GM21381 (cell line): Measurements from ENCODE around the gene TRMT112.

Experiments used
- ATAC-seq: cut with Tn5 transposase; IDR thresholded peaks from one replicate; pipeline ENCODE4 v1.9.1; 2021; ENCODE audit warnings: mild to moderate bottlenecking, moderate library complexity; ENCODE audit not compliant: unreplicated experiment

TRMT112 gene

DNA sequence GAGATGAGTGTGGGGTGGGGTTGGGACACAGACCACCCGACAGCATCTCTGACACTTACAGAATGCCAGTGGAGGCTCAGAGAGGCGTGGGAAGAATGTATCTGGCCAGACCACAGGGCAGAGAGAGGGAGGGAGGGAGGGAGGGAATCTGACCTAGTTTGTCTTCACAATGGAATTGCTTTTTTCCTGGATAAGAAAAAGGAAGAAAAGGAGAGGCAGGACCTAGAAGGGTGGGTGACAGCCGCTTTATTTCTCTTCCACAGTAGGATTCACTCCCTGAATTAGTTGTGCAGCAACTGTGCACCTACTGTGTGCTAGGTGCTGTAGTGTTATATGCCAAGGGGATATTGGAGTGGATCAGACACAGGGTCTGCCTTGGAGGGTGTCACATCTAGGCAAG is 22.6 kb downstream of the TRMT112 start:
- ATAC-seq, result no peak

GRCh38 chr11:64292460-64293254 is 24.7 kb downstream of the TRMT112 start:
- ATAC-seq, result no peak

GRCh38 chr11:64291752-64292459 is 25.5 kb downstream of the TRMT112 start:
- ATAC-seq, result no peak

DNA sequence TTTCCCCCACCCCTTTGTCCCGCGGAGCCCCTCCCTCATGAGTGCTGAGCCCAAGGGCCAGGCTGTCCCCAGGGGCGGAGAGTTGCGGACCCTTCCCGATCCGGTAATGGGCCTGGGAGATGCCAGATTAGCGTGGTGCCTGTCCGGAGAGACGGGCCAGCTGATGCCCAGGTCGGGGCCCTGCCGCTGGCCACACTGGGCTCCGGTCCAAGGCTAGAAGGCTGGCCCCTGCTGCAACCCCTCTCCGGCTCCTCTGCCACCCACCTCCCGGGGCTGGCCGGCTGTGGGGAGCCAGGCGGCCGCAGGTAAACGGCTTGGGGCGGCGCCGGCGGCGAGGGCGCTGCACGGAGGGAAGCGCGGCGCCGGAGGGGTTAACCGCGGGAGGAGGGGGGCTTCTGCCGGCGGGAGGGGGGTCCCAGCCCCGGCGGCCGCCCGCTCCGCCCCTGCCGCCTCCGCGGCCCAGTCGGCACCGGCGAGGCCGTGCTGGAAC is 26.1 kb downstream of the TRMT112 start, which contains the start of gene KCNK4:
TSS of gene KCNK4 (plus strand) at position 41 of the 490 bp plus-strand sequence. CDS start 1,717 bp downstream, outside the sequence.
- ATAC-seq, result no peak

DNA sequence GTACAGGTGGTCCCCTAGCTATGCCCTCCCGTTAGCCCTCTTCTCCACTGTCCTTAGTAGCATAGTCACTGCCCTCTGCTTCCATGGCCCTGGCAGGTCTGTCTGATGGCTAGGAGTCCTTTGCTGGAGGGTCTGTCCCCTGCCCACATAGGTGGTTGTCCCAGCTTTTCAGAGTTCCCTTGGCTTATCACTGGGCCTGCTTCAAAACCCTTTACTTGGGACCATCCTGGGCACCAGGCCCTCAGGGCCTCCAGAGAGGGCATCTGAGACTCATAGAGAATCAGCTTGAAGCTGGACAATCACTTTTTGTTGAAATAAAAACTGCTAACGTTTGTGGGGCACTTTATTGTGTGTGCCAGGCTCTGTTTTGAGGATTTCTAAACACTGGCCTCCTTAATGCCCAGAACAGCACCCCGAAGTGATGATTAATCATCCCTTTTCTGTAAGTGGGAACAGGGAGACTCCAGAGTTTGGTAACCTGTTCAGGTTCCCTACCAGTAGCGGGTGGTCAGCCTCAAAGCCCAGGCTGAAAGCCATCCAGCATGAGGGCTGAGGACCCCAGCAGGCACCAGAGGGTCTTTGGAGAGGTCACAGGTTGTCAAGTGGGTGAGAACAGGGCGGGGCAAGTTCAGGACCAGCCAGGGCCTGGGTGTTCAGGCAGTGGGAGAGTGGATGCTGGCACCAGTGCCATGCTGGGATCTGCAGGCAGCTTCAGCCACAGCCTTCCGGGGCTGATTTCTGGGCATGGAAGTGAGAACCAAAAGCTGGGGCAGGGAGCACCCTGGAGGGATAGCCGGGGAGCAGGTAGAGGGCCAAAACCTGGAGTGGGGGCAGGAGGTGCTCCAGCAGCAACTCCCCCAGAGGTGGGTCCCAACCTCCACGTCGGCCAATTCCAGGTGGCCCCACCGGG is 26.8 kb downstream of the TRMT112 start:
- no peak for ATAC-seq

GRCh38 chr11:64289002-64289564 is 28.3 kb downstream of the TRMT112 start:
- ATAC-seq, result no peak

DNA sequence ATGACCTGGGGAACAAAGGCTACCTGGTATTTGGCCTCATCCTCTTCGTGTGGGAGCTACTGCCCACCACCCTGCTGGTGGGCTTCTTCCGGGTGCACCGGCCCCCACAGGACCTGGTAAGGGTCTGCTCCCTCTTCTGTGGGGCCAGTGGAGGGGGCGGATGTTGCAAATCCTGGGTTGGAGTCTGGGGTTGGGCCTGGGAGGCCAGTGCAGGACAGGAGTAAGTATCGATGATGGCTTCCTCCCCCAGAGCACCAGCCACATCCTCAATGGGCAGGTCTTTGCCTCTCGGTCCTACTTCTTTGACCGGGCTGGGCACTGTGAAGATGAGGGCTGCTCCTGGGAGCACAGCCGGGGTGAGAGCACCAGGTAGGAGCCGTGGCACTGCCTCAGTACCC is 29.0 kb downstream of the TRMT112 start:
- ATAC-seq, result no peak

DNA sequence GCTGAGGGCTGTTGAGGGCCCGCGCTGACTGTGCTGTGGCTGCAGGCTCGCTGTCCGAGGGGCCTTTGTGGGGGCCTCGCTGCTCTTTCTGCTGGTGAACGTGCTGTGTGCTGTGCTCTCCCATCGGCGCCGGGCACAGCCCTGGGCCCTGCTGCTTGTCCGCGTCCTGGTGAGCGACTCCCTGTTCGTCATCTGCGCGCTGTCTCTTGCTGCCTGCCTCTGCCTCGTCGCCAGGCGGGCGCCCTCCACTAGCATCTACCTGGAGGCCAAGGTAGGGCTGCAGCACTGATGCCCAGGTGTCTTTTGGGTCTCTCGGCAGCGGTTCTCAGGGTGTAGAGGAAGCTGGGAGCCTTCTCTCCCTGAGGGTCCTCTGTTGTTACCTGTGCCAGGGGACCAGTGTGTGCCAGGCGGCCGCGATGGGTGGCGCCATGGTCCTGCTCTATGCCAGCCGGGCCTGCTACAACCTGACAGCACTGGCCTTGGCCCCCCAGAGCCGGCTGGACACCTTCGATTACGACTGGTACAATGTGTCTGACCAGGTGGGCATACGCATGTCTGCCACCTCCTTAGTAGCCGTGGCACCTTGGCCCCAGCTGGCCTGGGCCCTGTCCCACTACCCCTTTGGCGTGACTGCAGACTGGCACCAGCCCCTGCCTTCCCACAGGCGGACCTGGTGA is 29.5 kb downstream of the TRMT112 start:
- ATAC-seq, result no peak

DNA sequence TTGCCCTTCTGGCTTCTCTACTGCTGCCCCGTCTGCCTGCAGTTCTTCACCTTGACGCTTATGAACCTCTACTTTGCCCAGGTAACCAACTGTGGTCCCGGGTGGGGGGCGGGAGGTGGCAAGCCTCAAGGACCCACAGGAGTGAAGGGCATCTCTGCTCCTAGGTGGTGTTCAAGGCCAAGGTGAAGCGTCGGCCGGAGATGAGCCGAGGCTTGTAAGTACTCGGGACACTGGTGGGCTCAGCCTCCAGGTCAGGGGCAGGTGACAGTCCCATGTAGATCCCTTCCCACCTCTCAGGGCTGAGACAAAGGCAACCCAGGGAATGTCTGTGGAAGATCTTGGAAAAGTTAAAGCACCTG is 30.6 kb downstream of the TRMT112 start:
- no peak for ATAC-seq

DNA sequence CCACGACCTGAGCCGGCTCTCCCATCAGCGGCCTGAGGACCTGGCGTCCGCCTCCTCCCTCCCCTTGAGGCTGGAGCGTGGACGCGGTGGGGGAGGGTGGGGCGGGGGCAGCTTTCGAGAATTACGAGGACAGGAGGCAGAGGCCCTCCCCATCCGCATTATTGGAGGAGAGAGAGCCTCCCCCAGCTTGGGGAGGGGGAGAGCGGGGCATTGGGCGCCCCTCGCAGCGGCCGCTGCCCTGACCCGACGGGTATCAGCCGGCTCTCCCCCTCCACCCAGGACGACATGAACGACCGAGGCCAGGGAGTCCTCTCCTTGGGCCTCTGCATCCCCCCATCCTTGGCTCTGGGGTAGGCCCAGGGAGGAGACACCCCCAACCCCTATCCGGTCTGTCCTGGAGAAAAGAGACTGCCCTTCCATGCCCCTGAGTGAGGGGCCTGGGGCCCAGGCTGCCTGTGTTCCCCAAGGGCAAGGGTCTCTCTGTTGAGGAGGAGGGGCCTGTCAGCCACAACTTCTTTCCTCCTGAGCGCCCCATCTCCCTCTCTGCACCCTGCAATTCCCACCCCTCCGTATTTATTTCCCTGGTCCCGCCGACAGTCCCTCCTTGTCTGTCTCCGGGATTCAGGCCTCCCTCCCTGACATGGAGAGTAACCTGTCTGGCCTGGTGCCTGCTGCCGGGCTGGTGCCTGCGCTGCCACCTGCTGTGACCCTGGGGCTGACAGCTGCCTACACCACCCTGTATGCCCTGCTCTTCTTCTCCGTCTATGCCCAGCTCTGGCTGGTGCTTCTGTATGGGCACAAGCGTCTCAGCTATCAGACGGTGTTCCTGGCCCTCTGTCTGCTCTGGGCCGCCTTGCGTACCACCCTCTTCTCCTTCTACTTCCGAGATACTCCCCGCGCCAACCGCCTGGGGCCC is 31.2 kb downstream of the TRMT112 start:
- no peak for ATAC-seq

GRCh38 chr11:64284962-64285884 is 32.1 kb downstream of the TRMT112 start, which contains the start of gene GPR137:
GPR137 (plus strand) TSS chr11:64285848; CDS start chr11:64286525, 677 bp downstream.
- ATAC-seq, result peak; percentile 61

GRCh38 chr11:64284048-64284961 is 33.1 kb downstream of the TRMT112 start, which contains the start of gene BAD:
BAD (minus strand) TSS chr11:64284665; CDS start chr11:64284368, 297 bp downstream.
- peak; percentile 58 for ATAC-seq

- no peak for ATAC-seq
Observed at GRCh38 chr11:64283092-64283491, 34.3 kb downstream of the TRMT112 start.

DNA sequence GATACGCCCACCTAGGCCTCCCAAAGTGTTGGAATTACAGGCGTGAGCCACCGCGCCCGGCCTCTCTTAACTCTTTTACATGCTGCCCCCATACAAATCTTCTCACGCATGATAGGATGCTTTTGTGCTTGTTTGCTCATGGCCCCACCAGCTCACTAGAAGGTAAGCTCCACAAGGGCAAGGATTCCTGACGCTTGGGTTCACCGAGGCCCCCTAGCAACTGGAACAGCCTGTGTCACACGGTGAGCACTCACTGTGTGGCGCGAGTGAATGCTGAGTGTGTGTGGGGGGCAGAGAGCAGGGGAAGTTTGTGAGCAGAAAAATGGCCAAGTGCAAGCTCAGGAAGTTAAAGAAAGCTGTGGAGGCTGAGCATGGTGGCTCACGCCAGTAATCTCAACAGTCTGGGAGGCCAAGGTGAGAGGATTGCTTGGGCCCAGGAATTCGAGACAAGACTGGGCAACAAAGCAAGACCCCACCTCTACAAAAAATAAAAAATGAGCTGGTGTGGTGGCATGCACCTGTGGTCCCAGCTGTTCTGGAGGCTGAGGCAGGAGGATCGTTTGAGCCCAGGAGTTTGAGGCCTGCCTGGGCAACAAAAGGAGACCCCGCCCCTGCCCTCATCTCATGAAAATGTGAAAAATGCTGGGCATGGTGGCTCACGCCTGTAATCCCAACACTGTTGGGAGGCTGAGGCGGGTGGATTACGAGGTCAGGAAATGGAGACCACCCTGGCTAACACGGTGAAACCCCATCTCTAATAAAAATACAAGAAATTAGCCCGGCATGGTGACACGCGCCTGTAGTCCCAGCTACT is 35.2 kb downstream of the TRMT112 start:
- ATAC-seq, result no peak

GRCh38 chr11:64278576-64279190 is 38.7 kb downstream of the TRMT112 start:
- no peak for ATAC-seq
